Stimulated activated CD4-positive, alpha-beta T cell treated with anti-CD3 and anti-CD28 coated beads, TNF-alpha, amount 100 ng/mL, for 1 hour (primary cell): ENCODE results near the gene RAB43.
"Not testable (repeated sequence)": the region's sequence is repeated elsewhere in the genome, so short reads cannot be mapped to it uniquely, and the experiment has no call there.

Experiments used
- DNase-seq, 3 donors: peaks; one replicate each; pipeline ENCODE4 v3.0.0-alpha.2; 2020; ENCODE audit warnings: low read depth in 3 of 3, low spot score in 1 of 3

Gene RAB43

DNA sequence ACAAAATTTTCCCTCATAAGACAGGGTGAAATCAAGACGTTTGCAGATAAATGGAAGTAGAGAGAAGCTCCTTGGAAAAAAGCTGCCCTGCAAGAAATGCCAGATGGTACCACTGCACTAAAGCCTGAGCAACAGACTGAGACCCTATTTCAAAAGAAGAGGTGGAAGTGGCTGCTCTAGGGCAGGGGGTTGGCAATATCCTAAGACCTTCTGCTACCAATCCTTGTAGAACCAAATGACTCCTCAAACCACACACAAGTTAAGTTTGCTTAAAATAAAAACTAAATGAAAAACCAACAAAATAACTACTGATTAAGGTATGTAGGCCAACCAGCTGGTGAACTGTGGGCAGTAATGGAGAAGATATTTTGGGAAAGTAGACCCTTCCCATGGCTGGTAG is 21.3 kb downstream of the RAB43 start:
- DNase-seq, result no peak

- no peak for DNase-seq
Observed at GRCh38 chr3:129095285-129095684, 26.3 kb downstream of the RAB43 start.

GRCh38 chr3:129088312-129088711 is 33.3 kb downstream of the RAB43 start:
- DNase-seq, result not testable (repeated sequence)

DNA sequence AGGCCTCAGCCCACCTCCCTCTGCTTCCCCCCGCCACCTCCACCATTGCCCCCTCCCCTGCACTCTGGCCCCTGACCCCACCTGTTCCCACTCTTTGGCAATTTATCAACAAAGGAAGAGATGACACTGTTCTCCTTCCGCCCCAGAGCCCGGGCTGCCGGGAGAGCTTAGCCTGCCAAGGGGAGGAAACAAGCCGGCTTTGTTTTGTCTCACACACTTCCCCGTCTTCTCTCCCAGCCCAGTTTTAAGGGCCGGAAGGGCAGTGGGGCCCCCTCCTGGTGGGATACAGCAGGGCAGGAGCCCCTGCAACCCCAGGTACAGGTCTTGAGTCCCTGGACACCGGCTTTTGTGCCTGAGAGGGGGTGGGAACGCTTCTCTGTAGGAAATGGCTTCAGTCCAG is 33.7 kb downstream of the RAB43 start:
- DNase-seq, result not testable (repeated sequence)

GRCh38 chr3:129087138-129087702 is 34.4 kb downstream of the RAB43 start:
- no peak for DNase-seq

DNA sequence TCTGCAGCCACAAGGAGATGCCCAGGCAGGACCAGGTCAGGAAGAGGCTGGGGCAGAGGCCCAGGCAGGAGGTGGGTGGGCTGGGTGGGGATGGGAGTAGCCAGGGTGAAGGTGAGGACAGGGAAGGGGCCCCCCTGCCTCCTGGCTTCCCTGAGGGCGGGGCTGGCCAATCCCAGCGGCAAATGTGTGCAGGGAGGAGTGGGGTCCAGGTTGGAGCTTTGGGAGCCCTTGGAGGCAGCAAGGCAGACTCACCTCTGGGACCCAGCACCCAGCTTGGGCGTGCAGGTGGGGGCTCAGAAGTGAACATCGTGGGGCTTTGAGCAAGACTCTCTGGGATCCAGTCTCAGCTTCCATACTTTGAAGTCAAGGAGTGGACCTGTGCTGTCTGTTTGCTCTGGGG is 35.8 kb downstream of the RAB43 start:
- DNase-seq, result no peak

DNA sequence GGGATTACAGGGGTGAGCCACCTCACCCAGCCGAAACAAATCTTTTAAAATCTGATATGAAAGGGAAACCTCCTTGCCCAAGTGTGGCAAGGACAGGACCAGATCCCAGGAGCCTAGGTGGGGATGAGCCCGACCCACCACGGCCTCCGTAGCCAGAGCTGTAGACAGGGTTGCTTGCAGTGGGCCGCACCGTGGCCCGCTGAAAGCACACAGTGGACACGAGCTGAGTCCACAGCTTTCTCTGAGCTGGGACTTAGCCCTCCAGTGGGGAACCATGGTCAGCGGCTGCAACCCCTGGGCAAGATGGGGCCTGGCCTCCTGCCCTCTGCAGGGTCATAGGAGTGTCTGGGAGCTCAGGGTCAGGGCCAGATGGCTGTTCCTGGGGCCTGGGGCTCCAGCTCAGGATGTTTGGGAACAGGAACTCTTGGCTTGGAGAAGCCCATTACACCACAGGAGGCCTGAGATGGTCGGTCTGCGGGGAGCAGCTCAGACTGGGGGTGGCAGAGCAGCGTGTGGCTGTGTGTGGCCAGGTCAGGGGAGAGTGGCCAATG is 36.4 kb downstream of the RAB43 start:
- no peak for DNase-seq

DNA sequence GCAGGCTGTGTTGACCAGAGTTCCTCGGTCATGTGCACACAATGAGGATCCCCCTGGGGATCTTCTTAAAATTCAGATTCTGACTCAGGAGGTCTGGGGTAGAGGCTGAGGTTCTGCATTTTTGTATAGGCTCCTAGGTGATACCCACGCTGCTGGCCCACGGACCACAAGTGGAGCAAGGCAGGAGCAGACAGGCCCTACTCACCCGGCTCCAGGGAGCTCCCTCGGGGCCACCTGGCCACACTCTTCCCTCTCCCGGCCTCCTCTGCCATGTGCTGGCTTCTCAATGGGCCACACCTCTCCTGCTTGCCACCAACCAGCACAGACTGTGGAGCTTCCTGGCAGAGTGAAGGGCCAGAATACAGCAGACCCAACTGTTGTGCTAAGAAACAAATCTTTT is 37.1 kb downstream of the RAB43 start:
- DNase-seq, result no peak

- no peak for DNase-seq
Observed at GRCh38 chr3:129082026-129082425, 39.6 kb downstream of the RAB43 start.

- DNase-seq, result no peak
Observed at GRCh38 chr3:129081503-129081902, 40.1 kb downstream of the RAB43 start.

DNA sequence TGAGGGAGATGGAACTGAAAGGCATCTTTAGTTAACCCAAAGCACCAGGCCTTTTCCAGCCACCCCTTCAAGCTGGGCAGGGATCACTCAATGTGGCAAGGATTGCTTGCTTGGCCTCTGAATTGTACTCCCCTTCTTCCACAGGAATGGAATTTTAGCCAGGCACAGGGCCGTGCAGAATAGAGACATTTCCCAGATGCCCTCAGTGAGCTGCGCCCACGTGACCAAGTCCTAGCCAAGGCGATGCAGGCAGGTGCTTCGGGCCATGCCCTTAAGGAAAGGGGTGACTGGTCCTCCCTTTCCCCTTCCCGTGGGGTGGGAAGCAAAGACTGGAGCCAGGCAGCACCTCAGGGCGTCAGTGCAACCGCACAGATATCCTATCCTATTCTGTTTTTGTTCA is 43.1 kb downstream of the RAB43 start:
- DNase-seq, result no peak

DNA sequence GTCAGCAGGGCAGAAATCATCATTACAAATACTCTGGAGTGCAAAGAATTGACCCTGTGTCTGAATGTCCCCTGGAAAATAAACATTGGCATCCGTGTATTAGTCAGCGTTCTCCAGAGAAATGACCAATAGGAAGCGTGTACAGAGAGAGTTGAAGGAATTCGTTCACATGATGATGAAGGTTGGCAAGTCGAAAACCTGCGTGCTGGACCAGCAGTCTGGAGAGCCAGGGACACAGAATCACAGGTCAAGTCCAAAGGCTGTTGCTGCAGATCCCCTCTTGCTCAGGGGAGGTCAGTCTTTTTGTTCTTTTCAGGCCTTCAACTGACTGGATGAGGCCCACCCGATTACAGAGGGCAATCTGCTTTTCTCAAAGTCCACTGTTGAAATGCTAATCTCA is 44.4 kb downstream of the RAB43 start:
- no peak for DNase-seq

- DNase-seq, result no peak
Observed at GRCh38 chr3:129070086-129070885, 51.3 kb downstream of the RAB43 start.

- DNase-seq, result not testable (repeated sequence)
Observed at GRCh38 chr3:129069313-129070085, 52.1 kb downstream of the RAB43 start.

DNA sequence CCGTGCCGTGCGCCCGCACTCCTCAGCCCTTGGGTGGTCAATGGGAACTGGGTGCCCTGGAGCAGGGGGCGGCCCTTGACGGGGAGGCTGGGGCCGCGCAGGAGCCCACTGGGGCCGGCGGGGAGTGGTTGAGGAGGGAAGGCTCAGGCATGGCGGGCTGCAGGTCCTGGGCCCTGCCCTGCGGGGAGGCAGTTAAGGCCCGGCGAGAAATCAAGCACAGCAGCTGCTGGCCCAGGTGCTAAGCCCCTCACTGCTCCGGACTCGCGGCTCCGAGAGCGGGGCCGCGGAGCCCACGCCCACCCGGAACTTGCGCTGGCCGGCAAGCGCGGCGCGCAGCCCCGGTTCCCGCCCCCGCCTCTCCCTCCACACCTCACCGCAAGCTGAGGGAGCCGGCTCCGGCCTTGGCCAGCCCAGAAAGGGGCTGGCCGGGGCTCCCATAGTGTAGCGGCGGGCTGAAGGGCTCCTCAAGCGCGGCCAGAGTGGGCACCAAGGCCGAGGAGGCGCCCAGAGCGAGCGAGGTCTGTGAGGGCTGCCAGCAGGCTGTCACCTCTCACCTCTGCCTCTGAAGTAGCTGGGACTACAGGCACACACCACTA is 53.2 kb downstream of the RAB43 start:
- no peak for DNase-seq

- not testable (repeated sequence) for DNase-seq
Observed at GRCh38 chr3:129067719-129068118, 53.9 kb downstream of the RAB43 start.

- DNase-seq, result no peak
Observed at GRCh38 chr3:129065720-129066073, 55.9 kb downstream of the RAB43 start.

GRCh38 chr3:129065016-129065719 is 56.4 kb downstream of the RAB43 start:
- no peak for DNase-seq

- no peak for DNase-seq
Observed at GRCh38 chr3:129063841-129064482, 57.6 kb downstream of the RAB43 start.

DNA sequence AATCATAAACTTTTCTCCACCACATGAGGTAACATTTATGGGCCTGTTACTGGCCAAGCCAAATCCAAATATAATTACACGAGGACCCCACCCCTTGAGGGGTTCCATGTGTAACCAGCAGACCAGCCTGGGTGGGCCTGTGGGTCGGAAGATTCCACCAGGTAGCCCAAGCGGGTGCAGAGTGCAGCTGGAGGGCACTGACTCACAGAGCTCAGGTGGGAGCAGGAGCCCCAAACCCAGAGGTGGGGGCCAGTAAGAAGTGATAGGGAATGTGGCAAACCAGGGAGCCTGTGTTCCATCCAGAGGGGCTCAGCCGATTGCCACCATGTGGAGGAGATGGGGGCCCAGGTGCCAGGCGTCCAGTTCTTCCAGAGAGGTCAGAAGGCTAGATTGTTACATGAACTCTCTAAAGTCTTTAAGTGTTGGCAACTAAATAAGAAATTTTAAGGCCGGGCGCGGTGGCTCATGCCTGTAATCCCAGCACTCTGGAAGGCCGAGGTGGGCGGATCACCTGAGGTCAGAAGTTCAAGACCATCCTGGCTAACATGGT is 58.4 kb downstream of the RAB43 start:
- DNase-seq, result no peak
